ENCODE measurements around the gene PPP1R14D.

PPP1R14D gene

GRCh38 chr15:40766194-40766815, 62.2 kb downstream of the PPP1R14D start:
- no peak for DNase-seq (ENCODE audit: extremely low read depth in 1 of 2, low read depth in 1 of 2)
